NCI-H2171 (cell line): ENCODE data around the gene FOXO3.
"Not testable (repeated sequence)": the region's sequence is repeated elsewhere in the genome, so short reads cannot be mapped to it uniquely, and the experiment has no call there.

Source experiments
- DNase-seq: peaks from one replicate; lab custom pipeline; 2025; lab: John Stamatoyannopoulos, UW

The FOXO3 gene

DNA sequence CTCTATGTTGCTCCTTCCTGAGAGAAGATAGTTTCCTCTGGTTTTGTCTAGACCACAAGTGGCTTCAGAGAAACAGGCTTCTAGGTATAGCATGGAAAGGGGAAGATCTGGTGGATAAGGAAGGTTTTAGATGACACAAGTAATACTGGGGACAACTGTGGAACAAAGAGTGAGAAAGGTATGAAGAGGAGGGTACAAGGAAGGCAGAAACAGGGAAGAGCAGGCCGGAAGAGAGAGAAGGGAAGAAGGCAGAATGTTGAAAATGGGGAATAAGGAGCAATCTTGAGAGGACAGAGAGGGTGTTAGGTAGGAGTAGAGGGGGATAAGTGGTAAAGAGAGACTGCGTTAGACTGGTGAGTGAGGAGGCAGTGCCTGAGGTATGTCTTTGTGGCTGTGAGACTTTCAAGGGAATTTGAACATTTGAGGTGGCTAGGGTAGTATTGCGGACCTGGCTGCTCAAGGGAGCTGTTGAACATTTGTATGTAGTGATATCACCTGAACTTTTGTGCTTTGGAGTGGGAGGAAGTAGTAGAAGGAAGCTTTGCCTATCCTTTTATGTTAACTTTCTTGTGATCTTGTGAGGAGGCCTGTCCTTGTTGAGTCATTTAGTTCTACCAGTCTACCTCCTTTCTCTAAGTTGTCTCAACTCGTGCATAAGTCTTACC is 69.5 kb downstream of the FOXO3 start:
- DNase-seq = no peak

GRCh38 chr6:108632441-108632840 is 71.7 kb downstream of the FOXO3 start:
- DNase-seq = no peak

- no peak for DNase-seq
Measured at GRCh38 chr6:108633436-108633835, 72.7 kb downstream of the FOXO3 start.

DNA sequence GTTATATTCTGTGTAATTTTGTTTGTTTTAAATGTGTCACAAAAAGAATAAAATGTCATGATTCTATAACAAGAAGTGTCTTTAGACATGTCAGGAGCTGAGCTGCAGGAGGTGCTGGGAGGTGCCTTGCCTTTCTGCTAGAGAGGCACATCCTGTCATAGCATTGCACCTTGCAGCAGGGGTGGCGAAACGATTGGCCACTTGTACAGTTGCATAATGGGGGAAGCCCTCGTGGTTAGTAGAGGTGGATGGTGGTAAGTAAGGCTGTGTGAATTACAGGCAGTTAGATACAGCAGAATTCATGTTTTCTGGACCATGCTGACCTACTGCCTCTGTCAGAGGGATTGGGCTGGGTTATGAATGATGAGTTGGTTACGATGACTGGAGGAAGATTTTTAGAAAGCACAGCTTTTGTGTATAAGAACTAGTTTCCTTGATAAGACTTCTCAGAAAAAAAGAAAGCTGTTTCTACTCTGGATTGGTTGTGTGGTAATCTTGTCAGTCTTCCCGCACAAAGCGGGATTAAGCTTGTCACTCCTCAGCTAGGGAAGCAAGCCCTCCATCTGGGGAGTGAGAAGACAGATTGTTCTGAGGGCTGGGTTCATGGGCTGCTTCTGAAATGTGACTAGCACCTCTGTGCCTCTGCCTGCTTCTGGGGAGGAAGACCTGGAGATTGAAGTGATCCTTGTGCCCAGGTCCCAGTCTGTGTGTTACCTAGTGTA is 74.9 kb downstream of the FOXO3 start:
- no peak for DNase-seq

DNA sequence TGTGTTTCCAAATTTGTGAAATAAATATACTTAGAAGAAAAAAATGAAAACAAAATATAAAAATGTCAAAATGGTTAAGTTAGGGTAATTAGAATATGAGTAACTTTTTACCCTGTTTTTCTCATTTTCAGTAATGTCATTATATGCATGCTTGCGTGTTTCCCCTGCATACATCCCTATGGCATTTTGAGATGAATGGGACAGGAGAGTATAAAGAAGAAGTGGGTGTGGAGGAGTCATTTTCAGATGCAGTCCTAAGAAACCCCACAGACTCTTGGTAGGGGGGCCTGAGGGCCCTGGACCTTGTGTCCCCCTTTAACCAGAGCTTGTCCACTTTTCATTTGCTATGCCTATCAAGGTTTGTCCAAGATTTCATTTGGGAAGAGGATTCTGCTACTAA is 77.2 kb downstream of the FOXO3 start:
- no peak for DNase-seq

GRCh38 chr6:108638993-108639392 is 78.3 kb downstream of the FOXO3 start:
- no peak for DNase-seq

DNA sequence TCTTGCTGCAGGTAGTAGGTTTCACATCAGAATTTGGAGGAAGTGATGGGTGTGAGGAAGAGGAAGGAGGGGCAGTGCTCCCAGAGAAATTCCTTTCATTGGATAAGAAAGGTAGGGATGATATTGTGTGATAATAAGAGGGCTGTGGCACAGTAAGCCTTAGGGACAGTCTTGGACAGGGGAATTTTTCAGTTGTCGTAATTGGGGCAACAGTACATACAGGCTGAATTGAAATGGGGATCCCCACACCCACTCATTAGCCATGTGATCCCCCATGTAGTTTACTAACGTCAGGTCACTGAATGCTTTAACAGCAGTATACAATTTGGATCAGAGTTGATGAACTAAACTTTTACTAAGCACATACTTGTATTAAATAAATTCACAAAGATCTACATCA is 79.4 kb downstream of the FOXO3 start:
- DNase-seq = no peak

GRCh38 chr6:108643184-108643583 is 82.5 kb downstream of the FOXO3 start:
- DNase-seq = no peak

DNA sequence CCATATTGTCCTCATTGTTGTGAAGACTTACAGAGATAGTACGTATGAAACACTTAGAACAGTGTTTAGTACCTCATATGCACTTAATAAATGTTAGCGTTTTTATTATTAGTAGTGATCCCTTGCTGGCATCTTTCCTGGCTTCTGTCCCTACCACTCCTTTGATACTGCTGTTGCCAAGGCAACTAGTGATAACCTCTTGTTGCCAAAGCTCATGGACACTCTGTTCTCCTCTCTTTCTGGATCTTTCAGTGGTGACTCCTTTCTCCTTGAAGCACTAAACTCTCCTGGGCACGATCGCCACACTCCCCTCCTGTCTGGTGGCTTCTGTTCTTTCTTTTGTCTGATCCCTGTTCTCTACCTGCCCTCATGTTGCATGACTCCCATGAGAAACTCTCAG is 83.5 kb downstream of the FOXO3 start:
- no peak for DNase-seq

DNA sequence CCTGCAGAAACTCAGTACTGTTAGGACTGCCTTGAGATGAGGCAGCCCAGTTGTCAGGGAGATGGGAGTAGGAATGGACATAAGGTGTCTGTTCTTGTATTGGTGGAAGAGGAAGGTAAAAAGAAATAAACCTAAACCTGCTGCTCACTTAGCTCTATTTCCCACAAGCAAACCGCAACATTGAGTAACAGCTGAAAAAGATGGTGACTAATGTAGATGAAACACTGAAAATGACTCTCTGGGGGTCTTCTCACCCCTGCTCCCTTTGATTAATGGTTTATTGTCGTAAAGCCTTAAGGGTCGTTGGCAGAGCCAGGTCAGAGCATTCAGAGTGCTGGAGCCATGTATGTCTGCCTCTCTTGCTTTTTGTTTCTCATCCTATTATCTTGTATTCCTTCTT is 87.5 kb downstream of the FOXO3 start:
- no peak for DNase-seq

DNA sequence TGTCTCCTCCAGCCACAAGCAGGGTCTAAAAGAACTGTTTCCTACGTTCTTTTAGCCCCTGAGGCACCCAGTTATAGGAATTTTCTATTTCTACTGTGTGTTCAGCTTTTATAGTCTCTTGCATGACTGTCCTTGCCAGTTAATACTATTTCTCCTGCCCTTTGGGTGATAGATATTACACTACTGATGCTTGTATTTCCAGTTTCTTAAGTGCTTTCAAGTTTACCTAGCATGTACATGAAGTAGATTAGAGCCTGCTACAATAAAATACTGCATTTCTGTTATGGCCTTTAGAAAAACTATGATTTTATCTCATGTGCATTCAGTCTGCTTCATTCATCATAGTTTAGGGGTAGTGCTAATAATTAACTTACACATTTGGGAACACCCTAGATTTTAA is 89.6 kb downstream of the FOXO3 start:
- DNase-seq = no peak

- DNase-seq = no peak
Measured at GRCh38 chr6:108650781-108651180, 90.1 kb downstream of the FOXO3 start.

DNA sequence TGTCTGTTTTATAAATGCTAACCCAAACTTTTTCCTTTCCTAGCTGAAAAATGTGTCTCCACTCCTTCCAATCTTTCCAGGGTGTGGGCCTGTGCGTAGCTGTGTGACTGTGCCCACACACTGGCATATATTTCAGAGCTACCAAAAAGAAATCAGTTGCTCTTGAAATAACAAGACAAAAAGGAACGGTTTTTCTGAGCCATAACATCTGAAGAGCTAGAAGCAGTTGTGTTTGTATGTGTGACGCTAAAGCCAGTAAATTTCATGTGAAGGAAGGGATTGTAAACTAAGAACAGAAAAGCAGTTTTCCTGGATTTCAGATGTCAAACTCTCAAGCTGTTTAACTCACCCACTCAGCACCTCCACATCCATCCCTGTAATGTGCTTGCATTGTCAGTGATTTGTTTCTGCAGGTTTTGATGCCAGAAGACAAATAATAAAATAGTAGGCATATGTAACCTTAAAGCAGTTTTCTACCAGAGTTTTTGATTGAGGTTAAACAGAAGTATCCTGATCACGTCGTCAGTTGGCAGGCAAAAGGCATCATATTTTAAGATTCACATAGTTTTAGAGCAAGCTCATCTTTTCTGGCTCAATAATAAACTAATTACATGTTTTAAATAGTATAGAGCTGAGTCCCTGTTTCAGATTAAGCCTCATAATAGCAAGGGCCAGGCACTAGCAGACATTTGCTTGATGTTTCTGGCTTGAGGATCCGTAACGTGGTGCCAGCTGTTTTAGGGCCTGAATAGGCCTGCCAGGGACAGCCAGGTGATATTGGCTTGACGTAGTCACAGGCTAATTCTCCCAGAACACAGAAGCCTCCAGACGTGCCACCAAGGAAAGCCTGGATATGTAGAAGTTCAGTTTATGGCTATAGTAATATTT is 90.9 kb downstream of the FOXO3 start:
- DNase-seq = no peak

GRCh38 chr6:108652375-108652774 is 91.7 kb downstream of the FOXO3 start:
- DNase-seq = no peak

DNA sequence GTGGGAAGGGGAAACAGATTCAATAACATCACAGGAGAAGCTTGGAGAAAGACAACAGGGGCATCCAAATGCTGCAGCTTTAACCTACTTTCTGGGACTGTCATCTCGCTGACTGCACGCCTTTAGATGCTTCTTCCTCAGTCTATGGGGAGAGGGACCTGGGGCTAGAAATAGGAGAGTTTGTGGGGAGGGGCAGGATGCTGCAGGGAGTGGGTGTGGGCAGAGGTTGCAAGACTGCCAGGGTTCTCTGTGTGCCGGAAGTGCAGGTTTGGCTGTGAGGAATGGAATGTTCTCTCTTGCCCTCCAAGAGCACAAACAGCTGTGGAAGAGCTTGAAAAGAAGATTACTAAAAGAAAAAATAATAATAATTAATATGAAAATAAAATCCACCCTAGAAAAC is 93.2 kb downstream of the FOXO3 start:
- no peak for DNase-seq

DNA sequence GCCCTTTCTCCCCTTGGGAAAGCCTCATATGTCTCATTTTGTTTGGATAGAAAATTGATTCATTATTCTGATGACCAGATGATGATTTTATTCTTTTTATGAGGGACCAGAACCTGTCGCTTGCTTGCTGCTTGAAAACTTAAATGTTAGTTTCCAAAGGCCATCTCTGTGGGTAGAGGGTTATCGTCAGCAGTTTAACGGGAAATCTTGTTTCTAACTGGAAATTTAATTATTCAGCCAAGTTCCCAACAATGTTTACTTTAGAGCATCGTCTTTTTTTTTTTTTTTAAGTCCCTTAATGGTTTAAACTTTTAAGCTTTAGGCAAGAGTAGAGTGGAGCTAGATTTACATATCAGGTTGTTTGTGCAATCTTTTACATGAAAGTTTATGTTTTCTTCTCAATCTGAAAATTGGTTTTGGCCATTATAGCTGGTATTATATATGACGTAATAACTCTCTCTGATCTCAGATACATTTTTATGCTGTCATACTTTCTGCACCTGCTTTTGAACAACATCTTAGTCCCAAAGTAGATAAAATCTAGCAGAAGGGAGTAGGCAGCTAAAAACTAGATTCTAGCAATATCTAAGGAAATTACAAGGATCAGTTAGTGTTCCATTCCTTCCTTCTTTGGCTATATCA is 93.9 kb downstream of the FOXO3 start:
- no peak for DNase-seq

DNA sequence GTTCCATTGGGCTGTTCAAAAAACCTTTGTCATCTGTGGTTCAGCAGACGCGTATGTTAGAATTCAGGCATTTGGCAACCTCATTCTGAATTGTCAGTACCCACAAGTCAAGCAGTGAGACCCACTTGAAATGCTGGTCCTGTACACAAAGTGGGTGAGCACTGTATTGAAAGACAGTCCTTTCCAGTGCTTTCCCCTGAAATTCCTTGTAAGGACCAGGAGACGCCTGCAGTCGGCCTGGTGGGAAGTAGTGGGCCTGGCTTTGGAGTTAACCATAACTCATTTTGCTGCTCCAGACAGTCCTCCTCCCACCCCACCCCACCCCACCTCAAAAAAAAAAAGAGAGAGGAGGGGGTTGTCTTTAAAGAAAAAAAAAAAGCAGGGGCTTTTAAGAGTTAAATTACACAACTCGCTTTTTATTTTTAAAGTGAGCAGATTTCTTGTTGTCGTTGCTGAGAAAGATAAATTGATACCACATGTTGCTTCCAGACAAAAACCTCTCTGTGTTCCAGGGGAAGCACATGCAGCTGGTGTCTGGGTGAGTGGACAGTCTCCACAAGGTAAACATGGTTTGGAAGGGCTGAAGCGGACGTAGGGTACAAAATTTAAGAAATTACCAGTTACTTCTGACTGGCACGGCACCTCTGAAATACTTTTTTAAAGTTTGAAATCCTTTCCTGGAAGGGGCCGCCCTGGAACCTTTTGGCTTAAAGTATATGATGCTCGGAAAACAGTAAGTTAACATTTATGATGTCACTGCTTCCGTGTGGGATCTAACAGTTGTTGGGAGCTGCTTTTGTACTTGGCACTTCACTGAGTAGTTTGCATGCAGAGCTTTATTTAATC is 95.3 kb downstream of the FOXO3 start:
- DNase-seq = no peak

DNA sequence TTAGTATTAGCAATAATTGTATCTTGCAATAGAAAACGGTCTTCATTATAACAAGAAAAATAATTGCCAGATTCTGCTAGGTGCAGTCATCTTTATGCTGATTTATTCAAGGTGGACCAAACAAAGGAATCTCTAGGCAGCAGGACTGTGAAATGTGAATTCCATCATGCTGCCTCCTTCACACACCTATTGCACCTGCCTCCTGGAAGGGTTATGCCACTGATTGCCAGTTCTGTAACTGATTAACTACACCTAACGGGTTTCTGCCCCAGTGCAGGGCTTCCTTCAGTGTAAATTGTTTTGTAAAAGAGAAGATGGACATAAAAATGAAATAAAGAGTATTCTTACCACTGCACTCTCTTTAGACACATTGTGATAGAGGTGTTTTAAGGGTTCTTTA is 96.1 kb downstream of the FOXO3 start:
- DNase-seq = no peak

- DNase-seq = no peak
Measured at GRCh38 chr6:108658174-108658573, 97.5 kb downstream of the FOXO3 start.

DNA sequence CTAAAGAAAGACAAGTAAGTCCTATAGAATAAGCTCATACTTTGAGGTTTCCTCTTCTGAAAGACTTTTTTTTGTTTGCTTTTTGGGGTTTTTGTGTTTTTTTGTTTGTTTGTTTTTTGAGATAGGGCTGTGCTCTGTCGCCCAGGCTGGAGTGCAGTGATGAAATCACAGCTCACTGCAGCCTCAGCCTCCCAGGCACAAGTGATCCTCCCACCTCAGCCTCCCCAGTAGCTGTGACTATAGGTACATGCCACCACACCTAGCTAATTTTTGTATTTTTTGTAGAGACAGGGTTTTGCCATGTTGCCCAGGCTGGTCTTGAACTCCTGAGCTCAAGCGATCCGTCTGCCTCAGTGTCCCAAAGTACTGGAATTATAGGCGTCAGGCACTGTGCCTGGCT is 98.1 kb downstream of the FOXO3 start:
- not testable (repeated sequence) for DNase-seq

DNA sequence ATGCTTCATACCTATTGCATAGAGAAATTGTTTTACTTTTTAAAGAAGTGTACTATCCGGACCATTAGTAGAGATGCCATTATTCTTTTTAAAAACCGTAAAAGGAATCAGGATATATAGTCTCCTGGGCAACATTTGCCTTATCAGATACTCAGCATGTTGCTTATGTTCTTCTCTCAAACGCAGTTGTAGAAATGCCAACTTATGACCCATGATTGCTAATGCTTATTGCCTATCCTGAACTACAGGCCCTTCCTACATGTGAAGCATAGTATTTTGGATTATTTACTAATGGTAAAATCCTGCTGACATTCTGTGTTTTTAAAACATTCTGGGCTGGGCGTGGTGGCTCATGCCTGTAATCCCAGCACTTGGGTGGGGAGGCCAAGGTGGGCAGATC is 99.5 kb downstream of the FOXO3 start:
- no peak for DNase-seq

GRCh38 chr6:108661430-108661829 is 100.7 kb downstream of the FOXO3 start:
- DNase-seq = no peak
